ENCODE measurements around the gene MAPK1. TPM values are rescaled to one million over a fixed set of nuclear protein-coding genes. Genes with fewer than 3 reads are reported as not detected.
A peak's percentile ranks its signal among the peaks of the same experiment; 100 is the strongest.

Gene MAPK1
- total and polyA plus RNA-seq, 9 of the 15 experiments (the other 6 are each of a cell fraction or from before 2014, with no cell fraction given), result 46.3 to 575 (median 283) TPM

- DNase-seq (ENCODE audit: extremely low read depth in 1 of 4, low spot score in 3 of 4) (no peak), FAIRE-seq (no peak), ATAC-seq (no peak)
- Histone ChIP-seq H3K79me2 (ENCODE audit: control insufficient read depth, insufficient read depth, low read length) (peaks cover 28% of the 10 kb centered on the region), H3K9ac (ENCODE audit: insufficient read depth in 1 of 2, low read depth in 2 of 2, low read length in 2 of 2) (no peak overlapping the region), H4K20me1 (replicated peaks; ENCODE audit: control insufficient read depth, insufficient read depth, low read length) (peaks cover 13% of the 10 kb centered on the region; the same call in 1 of the 2 replicates), H3K4me1 (replicated peaks in 1 of 2; ENCODE audit: control insufficient read depth in 2 of 2, insufficient read depth in 2 of 2, low read length in 2 of 2) (no peaks in the 10 kb centered on the region), H3K27me3 (ENCODE audit: control insufficient read depth in 2 of 2, insufficient read depth in 2 of 2, low read length in 2 of 2) (no peaks in the 10 kb centered on the region), H3K36me3 (ENCODE audit: control insufficient read depth, insufficient read depth, low read length) (peaks cover 91% of the 10 kb centered on the region), H3K4me3 (no peak overlapping the region), H3K9me1 (ENCODE audit: control insufficient read depth, insufficient read depth, low read length) (no peaks in the 10 kb centered on the region), H2AFZ (ENCODE audit: low read depth, low read length) (no peak overlapping the region), H3K9me3 (replicated peaks; ENCODE audit: control insufficient read depth, insufficient read depth, low read depth, low read length) (no peaks in the 10 kb centered on the region), H3K27ac (ENCODE audit: extremely low read depth, low read depth, low read length) (no peak overlapping the region), H3K4me2 (ENCODE audit: insufficient read depth, low read length) (no peak overlapping the region)
- ChIA-PET CTCF (ENCODE audit: low intra/inter-chr PET ratio) (interaction anchor here (0.5 kb wide), 1 partner anchor 134 kb away, joined by 3 read pairs; no protein-coding TSS in a partner anchor), POLR2A (interaction anchor here (0.6 to 2.6 kb wide), 5 partner anchors 9 to 133 kb away, joined by 3 to 19 read pairs (median 3); no protein-coding TSS in a partner anchor)
- 95% methylated on average over 6 of the region's 6 CpGs for WGBS (ENCODE audit: insufficient coverage, low coverage, missing lambda C conversion rate)
- in situ Hi-C loops (cut with MboI), result no loop called here
- no TSS peak for BruUV-seq (replicated peaks)
- intact Hi-C loops (cut with micrococcal nuclease), result no loop called here
- TF ChIP-seq ARID3B (CRISPR knock-in tag; IDR thresholded peaks at IDR 0.05; ENCODE audit: borderline replicate concordance) (no peak), TCF7L2 (IDR thresholded peaks at IDR 0.05; ENCODE audit: low read depth, low read length) (no peak), TBP (optimal IDR thresholded peaks at IDR 0.05; ENCODE audit: low read depth, low read length) (no peak), THAP7 (CRISPR knock-in tag; IDR thresholded peaks at IDR 0.05) (no peak), FOXK1 (CRISPR knock-in tag; IDR thresholded peaks at IDR 0.05; ENCODE audit: borderline replicate concordance) (peak; percentile 41; the same call in 1 of the 2 replicates), ID3 (CRISPR knock-in tag; IDR thresholded peaks at IDR 0.05) (no peak), ID3 (tag; IDR thresholded peaks at IDR 0.05) (no peak), ETV1 (tag; conservative IDR thresholded peaks at IDR 0.05; ENCODE audit: low read depth) (0 out of 2 replicates have a peak, but pooled peaks have one; percentile 36), BRF1 (IDR thresholded peaks at IDR 0.05; ENCODE audit: borderline replicate concordance, extremely low read depth, insufficient read length) (no peak), TCF3 (CRISPR knock-in tag; IDR thresholded peaks at IDR 0.05) (no peak), TARDBP (IDR thresholded peaks at IDR 0.05) (no peak), FOXP1 (CRISPR knock-in tag; IDR thresholded peaks at IDR 0.05) (peak; percentile 75; the same call in 1 of the 2 replicates), DPF2 (IDR thresholded peaks at IDR 0.05) (no peak)
- TF ChIP-seq, protein P1, sequence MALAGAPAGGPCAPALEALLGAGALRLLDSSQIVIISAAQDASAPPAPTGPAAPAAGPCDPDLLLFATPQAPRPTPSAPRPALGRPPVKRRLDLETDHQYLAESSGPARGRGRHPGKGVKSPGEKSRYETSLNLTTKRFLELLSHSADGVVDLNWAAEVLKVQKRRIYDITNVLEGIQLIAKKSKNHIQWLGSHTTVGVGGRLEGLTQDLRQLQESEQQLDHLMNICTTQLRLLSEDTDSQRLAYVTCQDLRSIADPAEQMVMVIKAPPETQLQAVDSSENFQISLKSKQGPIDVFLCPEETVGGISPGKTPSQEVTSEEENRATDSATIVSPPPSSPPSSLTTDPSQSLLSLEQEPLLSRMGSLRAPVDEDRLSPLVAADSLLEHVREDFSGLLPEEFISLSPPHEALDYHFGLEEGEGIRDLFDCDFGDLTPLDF (CRISPR knock-in tag; IDR thresholded peaks at IDR 0.05), result peak; percentile 84
- TF ChIP-seq, protein P2, sequence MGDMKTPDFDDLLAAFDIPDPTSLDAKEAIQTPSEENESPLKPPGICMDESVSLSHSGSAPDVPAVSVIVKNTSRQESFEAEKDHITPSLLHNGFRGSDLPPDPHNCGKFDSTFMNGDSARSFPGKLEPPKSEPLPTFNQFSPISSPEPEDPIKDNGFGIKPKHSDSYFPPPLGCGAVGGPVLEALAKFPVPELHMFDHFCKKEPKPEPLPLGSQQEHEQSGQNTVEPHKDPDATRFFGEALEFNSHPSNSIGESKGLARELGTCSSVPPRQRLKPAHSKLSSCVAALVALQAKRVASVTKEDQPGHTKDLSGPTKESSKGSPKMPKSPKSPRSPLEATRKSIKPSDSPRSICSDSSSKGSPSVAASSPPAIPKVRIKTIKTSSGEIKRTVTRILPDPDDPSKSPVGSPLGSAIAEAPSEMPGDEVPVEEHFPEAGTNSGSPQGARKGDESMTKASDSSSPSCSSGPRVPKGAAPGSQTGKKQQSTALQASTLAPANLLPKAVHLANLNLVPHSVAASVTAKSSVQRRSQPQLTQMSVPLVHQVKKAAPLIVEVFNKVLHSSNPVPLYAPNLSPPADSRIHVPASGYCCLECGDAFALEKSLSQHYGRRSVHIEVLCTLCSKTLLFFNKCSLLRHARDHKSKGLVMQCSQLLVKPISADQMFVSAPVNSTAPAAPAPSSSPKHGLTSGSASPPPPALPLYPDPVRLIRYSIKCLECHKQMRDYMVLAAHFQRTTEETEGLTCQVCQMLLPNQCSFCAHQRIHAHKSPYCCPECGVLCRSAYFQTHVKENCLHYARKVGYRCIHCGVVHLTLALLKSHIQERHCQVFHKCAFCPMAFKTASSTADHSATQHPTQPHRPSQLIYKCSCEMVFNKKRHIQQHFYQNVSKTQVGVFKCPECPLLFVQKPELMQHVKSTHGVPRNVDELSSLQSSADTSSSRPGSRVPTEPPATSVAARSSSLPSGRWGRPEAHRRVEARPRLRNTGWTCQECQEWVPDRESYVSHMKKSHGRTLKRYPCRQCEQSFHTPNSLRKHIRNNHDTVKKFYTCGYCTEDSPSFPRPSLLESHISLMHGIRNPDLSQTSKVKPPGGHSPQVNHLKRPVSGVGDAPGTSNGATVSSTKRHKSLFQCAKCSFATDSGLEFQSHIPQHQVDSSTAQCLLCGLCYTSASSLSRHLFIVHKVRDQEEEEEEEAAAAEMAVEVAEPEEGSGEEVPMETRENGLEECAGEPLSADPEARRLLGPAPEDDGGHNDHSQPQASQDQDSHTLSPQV (IDR thresholded peaks at IDR 0.05), result no peak
Measured at GRCh38 chr22:21803811-21804249, 63.6 kb downstream of the MAPK1 start.
